Neural cell (in vitro differentiated cells): ENCODE measurements around the gene SPATS2.

Source experiments
- CTCF ChIP-seq: fragments of 450-650 bp; IDR thresholded peaks from 2 replicates; pipeline ENCODE4 v1.5.1; 2014; ENCODE audit warnings: antibody characterized with exemption, mild to moderate bottlenecking, moderate library complexity; ENCODE audit not compliant: poor library complexity, severe bottlenecking
- EP300 ChIP-seq: fragments of 450-650 bp; conservative IDR thresholded peaks from 2 replicates; pipeline ENCODE4 v1.6.1; 2014; ENCODE audit warnings: antibody characterized with exemption, mild to moderate bottlenecking, moderate library complexity; ENCODE audit not compliant: poor library complexity, severe bottlenecking
- EZH2 ChIP-seq: fragments of 200-600, 300-800 bp; shearing (Covaris generic), sonication (generic); IDR thresholded peaks from 2 replicates; pipeline ENCODE4 v1.6.1; 2014; ENCODE audit warnings: antibody characterized with exemption, low read length, borderline replicate concordance, mild to moderate bottlenecking; ENCODE audit not compliant: insufficient read depth, poor library complexity, severe bottlenecking
- RAD21 ChIP-seq: fragments of 450-650 bp; conservative IDR thresholded peaks from 2 replicates; pipeline ENCODE4 v1.6.1; 2014; ENCODE audit warnings: antibody characterized with exemption, mild to moderate bottlenecking, moderate library complexity
- SMC3 ChIP-seq: fragments of 450-650 bp; conservative IDR thresholded peaks from 2 replicates; pipeline ENCODE4 v1.6.1; 2014; ENCODE audit warnings: antibody characterized with exemption, mild to moderate bottlenecking, moderate library complexity; ENCODE audit not compliant: poor library complexity

- TF ChIP-seq CTCF = peak; percentile 23
- TF ChIP-seq EP300 = peak; percentile 72
- TF ChIP-seq EZH2 = no peak
- TF ChIP-seq SMC3 = peak; percentile 36
- TF ChIP-seq RAD21 = peak; percentile 24
These were observed 200.6 kb downstream of the SPATS2 start, which contains the start of gene MCRS1 for GRCh38 chr12:49567611-49568441.
